HepG2 (cell line): Measurements from ENCODE around the gene RNF150. TPM values are rescaled to one million over a fixed set of nuclear protein-coding genes. Genes with fewer than 3 reads are reported as not detected.

Experiments used
- ATAC-seq: fragments of 200-7000 bp; cut with Tn5 transposase; 3 replicates; pipeline ENCODE4 v1.9.1; 2020; ENCODE audit warnings: mild to moderate bottlenecking, moderate library complexity
- BruUV-seq: library from RNA; stranded (reverse); fragments of 400-500 nt; replicated peaks from 2 replicates; lab custom pipeline; 2021; lab: Mats Ljungman, UMichigan
- CTCF ChIA-PET: fragments of 300-600 bp; formaldehyde crosslinking; extraction: SDS; loops from one replicate; lab custom pipeline; 2021; ENCODE audit warnings: low total read pairs, inconsistent platforms, low intra/inter-chr PET ratio; lab: Yijun Ruan, JAX
- POLR2A ChIA-PET: fragments of 350-600 bp; sonication (Branson Sonifier 250); formaldehyde crosslinking; loops from one replicate; lab custom pipeline; 2020; ENCODE audit warnings: antibody characterized with exemption, inconsistent platforms; lab: Yijun Ruan, JAX
- DNase-seq: peaks from one replicate; pipeline ENCODE4 v3.0.0-alpha.2; 2015; ENCODE audit warnings: low spot score
- FAIRE-seq: peaks from 3 replicates; lab custom pipeline; 2011; peaks lifted over from hg19 to GRCh38; lab: Jason Lieb, UNC
- H2AFZ ChIP-seq: one replicate; pipeline ENCODE4 v1.6.1; 2011; ENCODE audit warnings: low read length, inconsistent platforms
- H3K27ac ChIP-seq: fragments of 300-600 bp; 3 replicates; pipeline ENCODE4 v1.8.0; 2011; ENCODE audit warnings: mixed run types, mild to moderate bottlenecking, mixed read lengths, low read length, inconsistent platforms; ENCODE audit not compliant: insufficient read depth; ENCODE audit errors: extremely low read length
- H3K27me3 ChIP-seq, 2 experiments: fragments of 200-600 bp in 1 of 2; 2 replicates in 1 of 2; 3 replicates in 1 of 2; pipeline versions ENCODE4 v1.6.0 to v1.8.0; 2011; ENCODE audit warnings: low read length in 2 of 2, mild to moderate bottlenecking in 2 of 2, moderate library complexity in 2 of 2, inconsistent platforms in 1 of 2; ENCODE audit not compliant: insufficient read depth in 2 of 2, control insufficient read depth in 1 of 2
- H3K36me3 ChIP-seq, 2 experiments: fragments of 200-600 bp in 1 of 2; replicated peaks in 1 of 2; 2 replicates in 1 of 2; 3 replicates in 1 of 2; pipeline versions ENCODE4 v1.5.1 to v1.8.0; 2011; ENCODE audit warnings: low read length in 2 of 2, inconsistent platforms in 1 of 2; ENCODE audit not compliant: insufficient read depth in 2 of 2, control insufficient read depth in 1 of 2
- H3K4me1 ChIP-seq: 2 replicates; pipeline ENCODE4 v1.5.1; 2012; ENCODE audit warnings: low read length, inconsistent platforms; ENCODE audit not compliant: insufficient read depth
- H3K4me2 ChIP-seq: 2 replicates; pipeline ENCODE4 v1.6.0; 2011; ENCODE audit warnings: low read depth, low read length, inconsistent platforms
- H3K4me3 ChIP-seq, 3 experiments: fragments of 200-600 bp in 1 of 3; sonication (generic), shearing (Covaris generic) in 1 of 3; replicated peaks in 1 of 3; 2 replicates each; pipeline ENCODE4 v1.5.1; 2011 to 2016; ENCODE audit warnings: low read length in 3 of 3, inconsistent platforms in 2 of 3, low read depth in 2 of 3, mild to moderate bottlenecking in 2 of 3, control low read depth in 1 of 3, mixed read lengths in 1 of 3; ENCODE audit not compliant: insufficient read depth in 1 of 3
- H3K79me2 ChIP-seq: one replicate; pipeline ENCODE4 v1.6.1; 2011; ENCODE audit warnings: low read length, inconsistent platforms; ENCODE audit not compliant: insufficient read depth
- H3K9ac ChIP-seq: 2 replicates; pipeline ENCODE4 v1.6.0; 2011; ENCODE audit warnings: mild to moderate bottlenecking, low read depth, low read length, inconsistent platforms; ENCODE audit not compliant: insufficient read depth
- H3K9me3 ChIP-seq: 2 replicates; pipeline ENCODE4 v1.5.1; 2012; ENCODE audit warnings: mild to moderate bottlenecking, low read length
- H4K20me1 ChIP-seq: 2 replicates; pipeline ENCODE4 v1.6.0; 2011; ENCODE audit warnings: inconsistent platforms, mild to moderate bottlenecking, low read length, moderate library complexity; ENCODE audit not compliant: insufficient read depth
- ATF2 ChIP-seq: sonication (generic); formaldehyde crosslinking; IDR thresholded peaks from 2 replicates; pipeline ENCODE4 v1.4.0; 2020; ENCODE audit warnings: missing genetic modification reagents
- BCL3 ChIP-seq: sonication (generic); formaldehyde crosslinking; IDR thresholded peaks from 2 replicates; pipeline ENCODE4 v1.5.1; 2020; ENCODE audit warnings: mild to moderate bottlenecking, missing genetic modification reagents, moderate library complexity
- CHD2 ChIP-seq: IDR thresholded peaks from 2 replicates; pipeline ENCODE4 v1.6.1; 2011; ENCODE audit warnings: low read depth, low read length, improper control_type of control experiment
- DR1 ChIP-seq: sonication (generic); formaldehyde crosslinking; IDR thresholded peaks from 2 replicates; pipeline ENCODE4 v1.8.0; 2021; ENCODE audit warnings: mild to moderate bottlenecking, missing genetic modification reagents, inconsistent platforms
- HIVEP1 ChIP-seq: sonication (generic); formaldehyde crosslinking; IDR thresholded peaks from 2 replicates; pipeline ENCODE4 v1.4.0; 2020; ENCODE audit warnings: mild to moderate bottlenecking, missing genetic modification reagents
- HOXA9 ChIP-seq: sonication (generic); formaldehyde crosslinking; IDR thresholded peaks from 2 replicates; pipeline ENCODE4 v1.8.1; 2022; ENCODE audit warnings: missing genetic modification reagents, mild to moderate bottlenecking, moderate library complexity, borderline replicate concordance
- ISL2 ChIP-seq: sonication (generic); formaldehyde crosslinking; IDR thresholded peaks from 2 replicates; pipeline ENCODE4 v1.5.0; 2020; ENCODE audit warnings: missing genetic modification reagents
- MTA3 ChIP-seq: sonication (generic); formaldehyde crosslinking; IDR thresholded peaks from 2 replicates; pipeline ENCODE4 v1.4.0; 2020; ENCODE audit warnings: missing genetic modification reagents
- NFE2L1 ChIP-seq: sonication (generic); formaldehyde crosslinking; IDR thresholded peaks from 2 replicates; pipeline ENCODE4 v1.4.0; 2020; ENCODE audit warnings: missing genetic modification reagents, mild to moderate bottlenecking, borderline replicate concordance
- NPAS2 ChIP-seq: sonication (generic); formaldehyde crosslinking; IDR thresholded peaks from 2 replicates; pipeline ENCODE4 v1.8.0; 2022; ENCODE audit warnings: mild to moderate bottlenecking, missing genetic modification reagents, borderline replicate concordance
- SAP130 ChIP-seq: IDR thresholded peaks from 2 replicates; pipeline ENCODE4 v1.6.1; 2016; ENCODE audit warnings: low read depth
- SOX13 ChIP-seq, 3 experiments: fragments of 450-650 bp in 1 of 3; sonication (generic) in 1 of 3; formaldehyde crosslinking in 1 of 3; IDR thresholded peaks in 2 of 3; conservative IDR thresholded peaks in 1 of 3; 2 replicates each; pipeline versions ENCODE4 v1.5.0 to v1.6.1; 2016 to 2020; ENCODE audit warnings: antibody characterized with exemption in 1 of 3, mild to moderate bottlenecking in 1 of 3, missing compliant biosample characterization in 1 of 3, missing genetic modification reagents in 1 of 3, moderate library complexity in 1 of 3
- STAT5B ChIP-seq: sonication (generic); formaldehyde crosslinking; IDR thresholded peaks from 2 replicates; pipeline ENCODE4 v1.4.0; 2020; ENCODE audit warnings: missing genetic modification reagents
- ZNF121 ChIP-seq: sonication (generic); formaldehyde crosslinking; IDR thresholded peaks from 2 replicates; pipeline ENCODE4 v1.5.0; 2020; ENCODE audit warnings: mild to moderate bottlenecking, missing genetic modification reagents
- ZNF512B ChIP-seq: sonication (generic); formaldehyde crosslinking; IDR thresholded peaks from 2 replicates; pipeline ENCODE4 v1.5.1; 2020; ENCODE audit warnings: missing genetic modification reagents, mild to moderate bottlenecking, borderline replicate concordance
- ZNF513 ChIP-seq: sonication (generic); formaldehyde crosslinking; conservative IDR thresholded peaks from 2 replicates; pipeline ENCODE4 v1.5.0; 2020; ENCODE audit warnings: missing genetic modification reagents
- ZNF652 ChIP-seq: IDR thresholded peaks from 2 replicates; pipeline ENCODE4 v1.6.1; 2016; ENCODE audit warnings: low read depth, borderline replicate concordance
- ZNF737 ChIP-seq: sonication (generic); formaldehyde crosslinking; IDR thresholded peaks from 2 replicates; pipeline ENCODE4 v1.5.0; 2020; ENCODE audit warnings: missing genetic modification reagents, mild to moderate bottlenecking, borderline replicate concordance
- ZNF841 ChIP-seq: sonication (generic); formaldehyde crosslinking; IDR thresholded peaks from 2 replicates; pipeline ENCODE4 v1.8.1; 2023; ENCODE audit warnings: missing genetic modification reagents, borderline replicate concordance
- WGBS: methylation state at CpG from one replicate; pipeline ENCODE4 v1.1.6; 2017; ENCODE audit warnings: low lambda C conversion rate; 5-methylcytosine and 5-hydroxymethylcytosine counted together
- in situ Hi-C: cut with HindIII; loops from 2 replicates; pipeline ENCODE4 v1.10.0; 2017; ENCODE audit warnings: low pct_unique_long_range_greater_than_20kb; ENCODE audit not compliant: extremely low pct_ligation_motif_present
- intact Hi-C: fragments of 100-400 bp; cut with micrococcal nuclease; formaldehyde crosslinking; loops from one replicate; pipeline ENCODE4 v1.10.0; 2022; ENCODE audit not compliant: unreplicated experiment
- polyA plus RNA-seq, 8 experiments: library from polyadenylated mRNA; depleted of rRNA in 3 of 8; stranded (reverse) in 7 of 8; unstranded in 1 of 8; fragments of >200 nt; fragmentation: Illumina TruSeq in 4 of 8; extraction: Trizol in 4 of 8; gene quantifications; 2 replicates each; pipeline versions ENCODE4 v1.2.1 to v1.2.3, GENCODE V29; 2011 to 2016; ENCODE audit warnings: low read depth in 4 of 8, missing spikeins in 1 of 8, mixed read lengths in 1 of 8; ENCODE audit not compliant: insufficient read depth in 1 of 8
- total RNA-seq, 5 experiments: library from RNA; depleted of rRNA; stranded (reverse); fragments of >200 nt; fragmentation: Illumina TruSeq; extraction: Trizol; gene quantifications; 2 replicates each; pipeline ENCODE4 v1.2.3, GENCODE V29; 2016; ENCODE audit warnings: low read depth in 1 of 5

Gene RNF150
- total and polyA plus RNA-seq, 2 of the 13 experiments (the other 11 are each of a cell fraction or from before 2014, with no cell fraction given): 0.02 to 0.03 TPM

- no peak for DNase-seq
- H2AFZ ChIP-seq: no peak overlapping the region
- ATAC-seq: no peak
- in situ Hi-C loops: no loop called here
- FAIRE-seq: no peak
- H3K36me3 ChIP-seq: no peaks in the 10 kb centered on the region
- H3K4me2 ChIP-seq: no peak overlapping the region
- no peaks in the 10 kb centered on the region for H3K9me3 ChIP-seq
- H3K79me2 ChIP-seq: no peaks in the 10 kb centered on the region
- CTCF ChIA-PET: no interaction called here
- POLR2A ChIA-PET: no interaction called here
- BruUV-seq: no TSS peak
- no peak overlapping the region for H3K9ac ChIP-seq
- no peak overlapping the region for H3K4me3 ChIP-seq
- no peak overlapping the region for H3K27ac ChIP-seq
- 0% methylated on average over 1 of the region's 1 CpG for WGBS
- intact Hi-C loops: no loop called here
- H3K4me1 ChIP-seq: no peaks in the 10 kb centered on the region
- no peaks in the 10 kb centered on the region; a peak in 1 of 5 replicates for H3K27me3 ChIP-seq
- no peaks in the 10 kb centered on the region for H4K20me1 ChIP-seq
- no peak for TF ChIP-seq ZNF513 (CRISPR knock-in tag)
- no peak for TF ChIP-seq NFE2L1 (CRISPR knock-in tag)
- TF ChIP-seq MTA3: no peak
- no peak for TF ChIP-seq ZNF841
- no peak for TF ChIP-seq ZNF737 (CRISPR knock-in tag)
- no peak for TF ChIP-seq CHD2
- TF ChIP-seq ZNF512B (CRISPR knock-in tag): no peak
- TF ChIP-seq HIVEP1: no peak
- TF ChIP-seq ZNF121 (CRISPR knock-in tag): no peak
- TF ChIP-seq ISL2 (CRISPR knock-in tag): no peak
- no peak for TF ChIP-seq NPAS2 (CRISPR knock-in tag)
- TF ChIP-seq SOX13 (IDR thresholded peaks at IDR 0.05): no peak
- no peak for TF ChIP-seq SOX13 (CRISPR knock-in tag; conservative IDR thresholded peaks at IDR 0.05 in 1 of 2, IDR thresholded peaks at IDR 0.05 in 1 of 2)
- no peak for TF ChIP-seq BCL3 (CRISPR knock-in tag)
- TF ChIP-seq STAT5B (CRISPR knock-in tag): no peak
- TF ChIP-seq ATF2 (CRISPR knock-in tag): no peak
- TF ChIP-seq ZNF652 (CRISPR knock-in tag): no peak
- no peak for TF ChIP-seq DR1 (CRISPR knock-in tag)
- no peak for TF ChIP-seq SAP130 (CRISPR knock-in tag)
- no peak for TF ChIP-seq HOXA9 (CRISPR knock-in tag)
Observed at GRCh38 chr4:141027421-141027820, 105.8 kb downstream of the RNF150 start.
